Mammary epithelial cell (primary cell): ENCODE data around the gene ZNF362.

Source experiments
- CTCF ChIP-seq, 2 donors: IDR thresholded peaks in 1 of 2; conservative IDR thresholded peaks in 1 of 2; 2 replicates each; pipeline ENCODE4 v1.5.1; 2011 to 2012; ENCODE audit warnings: inconsistent platforms in 2 of 2, low read length in 2 of 2, mild to moderate bottlenecking in 2 of 2, control low read depth in 1 of 2, low read depth in 1 of 2; ENCODE audit not compliant: insufficient read depth in 1 of 2; ENCODE audit errors: extremely low read depth in 1 of 2
- EZH2 ChIP-seq: IDR thresholded peaks from 2 replicates; pipeline ENCODE4 v1.6.1; 2012; ENCODE audit warnings: low read length, inconsistent platforms, borderline replicate concordance

- TF ChIP-seq CTCF (conservative IDR thresholded peaks at IDR 0.05 in 1 of 2, IDR thresholded peaks at IDR 0.05 in 1 of 2; ENCODE audit: extremely low read depth in 1 of 2, insufficient read depth in 1 of 2, low read depth in 1 of 2, low read length in 2 of 2) (no peak), EZH2 (no peak)
Measured at GRCh38 chr1:33310702-33311101, 54.4 kb downstream of the ZNF362 start.
